WERI-Rb-1 (cell line): ENCODE results near the gene PRLH.

Source experiments
- DNase-seq: peaks from one replicate; pipeline ENCODE4 v3.0.0-alpha.2; 2020
- H3K27ac ChIP-seq: fragments of 250-450 bp; sonication (Bioruptor Pico); 2 replicates; pipeline ENCODE4 v1.5.1; 2020; ENCODE audit warnings: mild to moderate bottlenecking, moderate library complexity
- H3K27me3 ChIP-seq: fragments of 250-450 bp; sonication (Bioruptor Pico); 2 replicates; pipeline ENCODE4 v1.5.1; 2021; ENCODE audit warnings: mild to moderate bottlenecking, low read depth, moderate library complexity; ENCODE audit not compliant: insufficient read depth, severe bottlenecking
- H3K36me3 ChIP-seq: fragments of 250-450 bp; sonication (Bioruptor Pico); 2 replicates; pipeline ENCODE4 v1.5.1; 2020; ENCODE audit warnings: mild to moderate bottlenecking, moderate library complexity
- H3K4me3 ChIP-seq: 2 replicates; pipeline ENCODE4 v1.5.1; 2011; ENCODE audit warnings: low read depth, mild to moderate bottlenecking, control low read depth, low read length
- H3K9me3 ChIP-seq: fragments of 250-450 bp; sonication (Bioruptor Pico); 2 replicates; pipeline ENCODE4 v1.5.1; 2021; ENCODE audit warnings: mild to moderate bottlenecking, moderate library complexity; ENCODE audit not compliant: severe bottlenecking
- CTCF ChIP-seq: IDR thresholded peaks from 2 replicates; pipeline ENCODE4 v1.5.1; 2011; ENCODE audit warnings: low read depth, mild to moderate bottlenecking, control low read depth, inconsistent platforms, low read length

Gene PRLH

GRCh38 chr2:237572742-237573101, 6.3 kb downstream of the PRLH start:
- H3K27ac ChIP-seq = no peak overlapping the region
- H3K36me3 ChIP-seq = no peaks in the 10 kb centered on the region
- no peaks in the 10 kb centered on the region for H3K9me3 ChIP-seq
- H3K27me3 ChIP-seq = peaks cover 32% of the 10 kb centered on the region
- no peak for DNase-seq
- no peak overlapping the region for H3K4me3 ChIP-seq
- TF ChIP-seq CTCF = no peak

DNA sequence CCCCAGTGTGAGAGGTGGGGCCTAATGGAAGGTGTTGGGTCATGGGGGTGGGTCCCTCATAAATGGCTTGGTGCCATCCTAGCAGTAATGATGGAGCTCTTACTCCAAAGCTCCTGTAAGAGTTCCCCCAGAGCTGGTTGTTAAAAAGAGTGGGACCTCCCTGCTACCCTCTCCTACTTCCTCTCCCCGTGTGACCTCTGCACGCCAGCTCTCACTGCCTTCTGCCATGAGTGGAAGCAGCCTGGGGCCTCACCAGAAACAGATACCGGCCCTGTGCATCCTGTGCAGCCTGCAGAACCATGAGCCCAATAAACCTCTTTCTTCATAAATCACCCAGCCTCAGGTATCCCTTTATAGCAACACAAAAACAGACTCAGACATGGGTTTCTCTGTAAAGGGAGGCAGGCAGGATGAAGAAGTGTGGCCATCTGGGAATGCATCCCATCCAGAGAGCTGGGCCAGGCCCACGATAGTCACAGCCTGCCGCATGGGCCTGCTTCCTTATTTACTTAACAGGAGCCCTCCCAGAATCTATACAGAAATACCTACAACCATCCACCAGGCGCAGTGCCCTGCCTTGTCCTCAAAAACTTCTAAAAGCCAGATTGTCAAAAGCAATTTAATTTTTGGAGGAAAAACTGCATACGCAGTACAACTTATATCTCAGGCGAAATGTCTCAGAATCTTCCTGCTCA, 7.5 kb downstream of the PRLH start:
- no peak for DNase-seq
- no peak for TF ChIP-seq CTCF
- Histone ChIP-seq H3K36me3 (no peaks in the 10 kb centered on the region), H3K27me3 (peaks cover 23% of the 10 kb centered on the region), H3K27ac (no peak overlapping the region), H3K4me3 (no peak overlapping the region), H3K9me3 (no peaks in the 10 kb centered on the region)

DNA sequence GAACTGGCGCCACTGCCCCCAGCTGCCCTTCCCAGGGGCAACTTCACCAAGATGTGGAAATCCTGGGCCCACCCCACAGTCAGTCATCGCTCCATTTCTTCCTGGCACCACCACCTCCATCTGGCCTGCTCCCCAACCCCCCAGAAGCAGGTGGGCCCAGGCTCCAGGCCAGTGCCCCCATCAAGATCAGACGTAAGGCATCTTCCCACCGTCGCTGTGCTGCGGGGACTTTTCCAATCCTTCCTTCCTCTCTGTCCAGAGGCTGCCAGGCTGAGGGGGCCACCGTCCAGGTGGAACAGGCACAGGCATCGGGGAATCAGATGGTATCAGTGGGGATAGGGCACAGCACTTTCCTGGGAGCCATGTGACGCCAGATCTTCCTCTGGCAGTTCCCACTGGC, 8.1 kb downstream of the PRLH start:
- DNase-seq = no peak
- TF ChIP-seq CTCF = no peak

DNA sequence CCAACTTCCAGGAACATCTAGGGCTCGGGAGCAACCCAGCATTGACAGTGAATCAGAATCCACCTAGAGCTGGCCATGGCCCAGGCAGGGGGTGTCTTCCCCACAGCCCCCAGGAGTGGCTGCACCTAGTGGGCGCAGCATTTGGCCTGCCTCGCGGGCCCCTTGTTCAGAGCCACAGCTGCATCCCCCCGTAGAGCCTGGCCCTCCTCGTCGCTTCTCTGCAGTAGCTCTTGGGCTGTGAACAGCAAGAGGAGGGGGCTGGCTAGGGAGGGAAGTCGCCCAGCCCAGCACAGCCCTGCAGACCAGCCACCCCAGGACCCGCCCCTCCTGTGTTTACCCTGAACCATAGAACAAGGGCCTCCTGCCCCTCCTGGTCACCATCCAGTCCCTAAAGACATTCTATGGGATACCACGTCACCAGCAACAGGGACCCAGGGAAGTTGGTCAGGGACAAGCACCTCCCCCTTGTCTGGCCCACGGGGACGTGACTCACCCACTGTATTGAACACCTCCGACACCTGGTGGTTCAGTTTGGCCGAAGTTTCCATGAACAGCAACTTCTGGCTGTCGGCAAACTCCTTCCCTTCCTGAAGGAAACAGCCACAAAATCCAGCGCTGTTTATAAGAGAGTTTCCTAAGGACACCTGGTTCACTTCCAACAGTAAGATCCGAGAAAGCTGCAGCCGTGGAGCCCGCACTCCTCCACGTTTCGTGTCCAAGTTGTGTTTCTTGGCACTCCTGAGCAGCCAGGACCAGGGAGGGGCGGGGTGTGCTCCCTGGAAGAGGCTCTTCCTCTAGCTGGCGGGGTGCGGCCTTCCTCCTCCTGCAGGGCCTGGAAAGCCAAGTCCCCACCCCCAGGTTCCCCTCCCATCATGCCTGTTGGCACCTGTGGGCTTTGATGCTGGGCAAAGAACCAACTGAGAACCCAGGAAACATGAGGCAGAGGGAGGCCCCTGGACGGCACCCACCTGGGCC, 8.8 kb downstream of the PRLH start:
- Histone ChIP-seq H3K36me3 (no peaks in the 10 kb centered on the region), H3K27ac (no peak overlapping the region)

More for the DNA sequence above, 8.1 kb downstream of the PRLH start:
- Histone ChIP-seq H3K27ac (no peak overlapping the region), H3K9me3 (no peaks in the 10 kb centered on the region), H3K27me3 (peaks cover 21% of the 10 kb centered on the region), H3K4me3 (no peak overlapping the region), H3K36me3 (no peaks in the 10 kb centered on the region)

More for the DNA sequence above, 8.8 kb downstream of the PRLH start:
- Histone ChIP-seq H3K27me3 (peaks cover 18% of the 10 kb centered on the region), H3K9me3 (no peaks in the 10 kb centered on the region), H3K4me3 (no peak overlapping the region)
- TF ChIP-seq CTCF = no peak
- no peak for DNase-seq
